HG02759 (cell line): Measurements from ENCODE around the gene TTC9.

Experiments
- ATAC-seq: cut with Tn5 transposase; IDR thresholded peaks from one replicate; pipeline ENCODE4 v1.9.1; 2021; ENCODE audit warnings: mild to moderate bottlenecking, moderate library complexity; ENCODE audit not compliant: unreplicated experiment

The TTC9 gene

GRCh38 chr14:70711451-70711850 is 69.7 kb downstream of the TTC9 start:
- no peak for ATAC-seq

- no peak for ATAC-seq
Measured at GRCh38 chr14:70713096-70713495, 71.4 kb downstream of the TTC9 start.

- ATAC-seq = no peak
Measured at GRCh38 chr14:70713511-70713916, 71.8 kb downstream of the TTC9 start.

GRCh38 chr14:70714055-70714550 is 72.4 kb downstream of the TTC9 start:
- no peak for ATAC-seq

GRCh38 chr14:70716483-70716882 is 74.8 kb downstream of the TTC9 start:
- ATAC-seq = no peak

GRCh38 chr14:70716958-70717357 is 75.2 kb downstream of the TTC9 start:
- no peak for ATAC-seq

GRCh38 chr14:70718383-70719118 is 76.8 kb downstream of the TTC9 start:
- no peak for ATAC-seq

- no peak for ATAC-seq
Measured at GRCh38 chr14:70721542-70721941, 79.8 kb downstream of the TTC9 start.

- no peak for ATAC-seq
Measured at GRCh38 chr14:70722418-70722817, 80.7 kb downstream of the TTC9 start.

- ATAC-seq = no peak
Measured at GRCh38 chr14:70723276-70723675, 81.6 kb downstream of the TTC9 start.

- ATAC-seq = no peak
Measured at GRCh38 chr14:70724110-70724509, 82.4 kb downstream of the TTC9 start.

- ATAC-seq = no peak
Measured at GRCh38 chr14:70724944-70725343, 83.2 kb downstream of the TTC9 start.
